WTC11 (cell line): Measurements from ENCODE around the gene OMD. TPM values are rescaled to one million over a fixed set of nuclear protein-coding genes. Genes with fewer than 3 reads are reported as not detected.

ENCODE experiments used
- ATAC-seq: fragments of 200-7000 bp; cut with Tn5 transposase; 2 replicates; pipeline ENCODE4 v1.10.0; 2021; ENCODE audit warnings: mild to moderate bottlenecking, moderate library complexity
- CTCF ChIA-PET: fragments of 300-600 bp; sonication (Branson Sonifier 250); formaldehyde crosslinking; loops from one replicate; lab custom pipeline; 2021; ENCODE audit warnings: antibody characterized with exemption; lab: Charles Lee
- POLR2A ChIA-PET: fragments of 350-600 bp; sonication (Branson Sonifier 250); formaldehyde crosslinking; loops from one replicate; lab custom pipeline; 2021; ENCODE audit warnings: antibody characterized with exemption; lab: Charles Lee
- DNase-seq: peaks from one replicate; pipeline ENCODE4 v3.0.0; 2021; ENCODE audit warnings: low spot score
- H3K27ac Mint-ChIP-seq: 2 replicates; pipeline ENCODE4 v1.8.0; 2021; ENCODE audit warnings: mixed read lengths
- H3K27me3 Mint-ChIP-seq: 2 replicates; pipeline ENCODE4 v1.8.0; 2021; ENCODE audit warnings: low read depth, mild to moderate bottlenecking, moderate library complexity, mixed read lengths
- H3K36me3 Mint-ChIP-seq: 2 replicates; pipeline ENCODE4 v1.8.0; 2021; ENCODE audit warnings: mixed read lengths
- H3K4me1 Mint-ChIP-seq: 2 replicates; pipeline ENCODE4 v1.8.0; 2022; ENCODE audit warnings: mixed read lengths
- H3K4me3 Mint-ChIP-seq: 2 replicates; pipeline ENCODE4 v1.8.0; 2021; ENCODE audit warnings: mild to moderate bottlenecking, moderate library complexity, mixed read lengths
- H3K9me3 Mint-ChIP-seq: 2 replicates; pipeline ENCODE4 v1.8.0; 2021; ENCODE audit warnings: mixed read lengths
- ATF1 ChIP-seq: sonication (generic); formaldehyde crosslinking; IDR thresholded peaks from 2 replicates; pipeline ENCODE4 v1.8.1; 2023; ENCODE audit warnings: mild to moderate bottlenecking, moderate library complexity, missing genetic modification reagents
- FOXP1 ChIP-seq: sonication (generic); formaldehyde crosslinking; IDR thresholded peaks from 2 replicates; pipeline ENCODE4 v1.8.0; 2022; ENCODE audit warnings: missing genetic modification reagents, mild to moderate bottlenecking, moderate library complexity, borderline replicate concordance
- NR1H2 ChIP-seq: sonication (generic); formaldehyde crosslinking; IDR thresholded peaks from 2 replicates; pipeline ENCODE4 v1.9.0; 2021; ENCODE audit warnings: mild to moderate bottlenecking, moderate library complexity, missing genetic modification reagents
- OVOL2 ChIP-seq: fragments of 250-450 bp; sonication (Bioruptor Pico); IDR thresholded peaks from 2 replicates; pipeline ENCODE4 v1.9.0; 2021; ENCODE audit warnings: mild to moderate bottlenecking, borderline replicate concordance
- PRRX2 ChIP-seq: fragments of 250-450 bp; sonication (Bioruptor Pico); IDR thresholded peaks from 2 replicates; pipeline ENCODE4 v1.8.0; 2021; ENCODE audit warnings: mild to moderate bottlenecking
- RELA ChIP-seq: sonication (generic); formaldehyde crosslinking; IDR thresholded peaks from 2 replicates; pipeline ENCODE4 v1.8.1; 2022; ENCODE audit warnings: missing genetic modification reagents, mild to moderate bottlenecking, borderline replicate concordance
- SMAD4 ChIP-seq: sonication (generic); formaldehyde crosslinking; IDR thresholded peaks from 2 replicates; pipeline ENCODE4 v1.8.0; 2022; ENCODE audit warnings: mild to moderate bottlenecking, missing genetic modification reagents
- ZMAT4 ChIP-seq: fragments of 250-450 bp; sonication (Bioruptor Pico); IDR thresholded peaks from 2 replicates; pipeline ENCODE4 v1.9.0; 2021; ENCODE audit warnings: mild to moderate bottlenecking
- ZNF138 ChIP-seq: sonication (generic); formaldehyde crosslinking; conservative IDR thresholded peaks from 2 replicates; pipeline ENCODE4 v1.8.1; 2022; ENCODE audit warnings: mild to moderate bottlenecking, moderate library complexity, missing genetic modification reagents
- ZNF423 ChIP-seq: fragments of 250-450 bp; sonication (Bioruptor Pico); IDR thresholded peaks from 2 replicates; pipeline ENCODE4 v2.1.2; 2022; ENCODE audit warnings: mild to moderate bottlenecking, moderate library complexity
- ZNF532 ChIP-seq: fragments of 250-450 bp; sonication (Bioruptor Pico); IDR thresholded peaks from 2 replicates; pipeline ENCODE4 v1.9.0; 2021; ENCODE audit warnings: mild to moderate bottlenecking, borderline replicate concordance
- total RNA-seq: library from RNA; stranded (reverse); gene quantifications from 3 replicates; pipeline ENCODE4 v1.2.3, GENCODE V29; 2021
- TF ChIP-seq, protein P1 (sequence below): sonication (generic); formaldehyde crosslinking; IDR thresholded peaks from 2 replicates; pipeline ENCODE4 v1.8.1; 2023; ENCODE audit warnings: mild to moderate bottlenecking, missing genetic modification reagents
- TF ChIP-seq, protein P2 (sequence below): sonication (generic); formaldehyde crosslinking; IDR thresholded peaks from 2 replicates; pipeline ENCODE4 v1.8.0; 2023; ENCODE audit warnings: missing genetic modification reagents

The OMD gene
- total RNA-seq, 1 experiment from 2014 or later: not detected

GRCh38 chr9:92429836-92430235 lies 5.6 kb upstream of the OMD start:
- POLR2A ChIA-PET: no interaction called here
- DNase-seq (no peak), ATAC-seq (no peak)
- Mint-ChIP-seq H3K36me3 (no peaks in the 10 kb centered on the region; the same call in 1 of the 2 replicates), H3K4me3 (no peak overlapping the region), H3K27me3 (no peaks in the 10 kb centered on the region), H3K27ac (no peak overlapping the region), H3K9me3 (no peaks in the 10 kb centered on the region), H3K4me1 (no peaks in the 10 kb centered on the region)
- TF ChIP-seq OVOL2 (CRISPR knock-in tag) (no peak), ZNF138 (CRISPR knock-in tag) (no peak)
- CTCF ChIA-PET: no interaction called here

- ChIA-PET POLR2A (no interaction called here), CTCF (no interaction called here)
- DNase-seq (no peak), ATAC-seq (no peak)
- no peaks in the 10 kb centered on the region; the same call in 1 of the 2 replicates for H3K36me3 Mint-ChIP-seq
- H3K4me3 Mint-ChIP-seq: no peak overlapping the region
- H3K27me3 Mint-ChIP-seq: no peaks in the 10 kb centered on the region; the same call in 1 of the 2 replicates
- no peaks in the 10 kb centered on the region for H3K4me1 Mint-ChIP-seq
- H3K9me3 Mint-ChIP-seq: no peaks in the 10 kb centered on the region
- H3K27ac Mint-ChIP-seq: no peak overlapping the region
- no peak for TF ChIP-seq NR1H2 (CRISPR knock-in tag)
- no peak for TF ChIP-seq ZMAT4 (CRISPR knock-in tag)
- TF ChIP-seq RELA: no peak
- no peak for TF ChIP-seq SMAD4 (CRISPR knock-in tag)
- TF ChIP-seq, protein P1, sequence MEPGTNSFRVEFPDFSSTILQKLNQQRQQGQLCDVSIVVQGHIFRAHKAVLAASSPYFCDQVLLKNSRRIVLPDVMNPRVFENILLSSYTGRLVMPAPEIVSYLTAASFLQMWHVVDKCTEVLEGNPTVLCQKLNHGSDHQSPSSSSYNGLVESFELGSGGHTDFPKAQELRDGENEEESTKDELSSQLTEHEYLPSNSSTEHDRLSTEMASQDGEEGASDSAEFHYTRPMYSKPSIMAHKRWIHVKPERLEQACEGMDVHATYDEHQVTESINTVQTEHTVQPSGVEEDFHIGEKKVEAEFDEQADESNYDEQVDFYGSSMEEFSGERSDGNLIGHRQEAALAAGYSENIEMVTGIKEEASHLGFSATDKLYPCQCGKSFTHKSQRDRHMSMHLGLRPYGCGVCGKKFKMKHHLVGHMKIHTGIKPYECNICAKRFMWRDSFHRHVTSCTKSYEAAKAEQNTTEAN (CRISPR knock-in tag): no peak
These were observed 2.4 kb upstream of the OMD start for GRCh38 chr9:92426501-92427145.

- no peaks in the 10 kb centered on the region; the same call in 1 of the 2 replicates for H3K4me1 Mint-ChIP-seq
- CTCF ChIA-PET: no interaction called here
- POLR2A ChIA-PET: no interaction called here
- no peak for DNase-seq
- no peaks in the 10 kb centered on the region for H3K36me3 Mint-ChIP-seq
- TF ChIP-seq ZNF532 (CRISPR knock-in tag) (no peak), ATF1 (CRISPR knock-in tag) (no peak), ZMAT4 (CRISPR knock-in tag) (no peak), PRRX2 (CRISPR knock-in tag) (no peak), ZNF423 (no peak), FOXP1 (CRISPR knock-in tag) (no peak), RELA (no peak)
- TF ChIP-seq, protein P2, sequence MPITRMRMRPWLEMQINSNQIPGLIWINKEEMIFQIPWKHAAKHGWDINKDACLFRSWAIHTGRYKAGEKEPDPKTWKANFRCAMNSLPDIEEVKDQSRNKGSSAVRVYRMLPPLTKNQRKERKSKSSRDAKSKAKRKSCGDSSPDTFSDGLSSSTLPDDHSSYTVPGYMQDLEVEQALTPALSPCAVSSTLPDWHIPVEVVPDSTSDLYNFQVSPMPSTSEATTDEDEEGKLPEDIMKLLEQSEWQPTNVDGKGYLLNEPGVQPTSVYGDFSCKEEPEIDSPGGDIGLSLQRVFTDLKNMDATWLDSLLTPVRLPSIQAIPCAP (CRISPR knock-in tag): no peak
- H3K9me3 Mint-ChIP-seq: no peaks in the 10 kb centered on the region
- ATAC-seq: no peak
- no peaks in the 10 kb centered on the region; the same call in 1 of the 2 replicates for H3K27me3 Mint-ChIP-seq
- H3K27ac Mint-ChIP-seq: no peak overlapping the region
- H3K4me3 Mint-ChIP-seq: no peak overlapping the region
These were observed 1.2 kb upstream of the OMD start for GRCh38 chr9:92425474-92425873.
